Colon (tissue), 2 donors: Measurements from ENCODE around the gene NME9.
"Not testable (repeated sequence)": the region's sequence is repeated elsewhere in the genome, so short reads cannot be mapped to it uniquely, and the experiment has no call there.

Source experiments
- FAIRE-seq: peaks from 2 replicates; lab custom pipeline; 2012; peaks lifted over from hg19 to GRCh38; lab: Jason Lieb, UNC
- donor health status: control.
- donor health status: control.

Gene NME9, protein sequence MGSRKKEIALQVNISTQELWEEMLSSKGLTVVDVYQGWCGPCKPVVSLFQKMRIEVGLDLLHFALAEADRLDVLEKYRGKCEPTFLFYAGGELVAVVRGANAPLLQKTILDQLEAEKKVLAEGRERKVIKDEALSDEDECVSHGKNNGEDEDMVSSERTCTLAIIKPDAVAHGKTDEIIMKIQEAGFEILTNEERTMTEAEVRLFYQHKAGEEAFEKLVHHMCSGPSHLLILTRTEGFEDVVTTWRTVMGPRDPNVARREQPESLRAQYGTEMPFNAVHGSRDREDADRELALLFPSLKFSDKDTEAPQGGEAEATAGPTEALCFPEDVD

DNA sequence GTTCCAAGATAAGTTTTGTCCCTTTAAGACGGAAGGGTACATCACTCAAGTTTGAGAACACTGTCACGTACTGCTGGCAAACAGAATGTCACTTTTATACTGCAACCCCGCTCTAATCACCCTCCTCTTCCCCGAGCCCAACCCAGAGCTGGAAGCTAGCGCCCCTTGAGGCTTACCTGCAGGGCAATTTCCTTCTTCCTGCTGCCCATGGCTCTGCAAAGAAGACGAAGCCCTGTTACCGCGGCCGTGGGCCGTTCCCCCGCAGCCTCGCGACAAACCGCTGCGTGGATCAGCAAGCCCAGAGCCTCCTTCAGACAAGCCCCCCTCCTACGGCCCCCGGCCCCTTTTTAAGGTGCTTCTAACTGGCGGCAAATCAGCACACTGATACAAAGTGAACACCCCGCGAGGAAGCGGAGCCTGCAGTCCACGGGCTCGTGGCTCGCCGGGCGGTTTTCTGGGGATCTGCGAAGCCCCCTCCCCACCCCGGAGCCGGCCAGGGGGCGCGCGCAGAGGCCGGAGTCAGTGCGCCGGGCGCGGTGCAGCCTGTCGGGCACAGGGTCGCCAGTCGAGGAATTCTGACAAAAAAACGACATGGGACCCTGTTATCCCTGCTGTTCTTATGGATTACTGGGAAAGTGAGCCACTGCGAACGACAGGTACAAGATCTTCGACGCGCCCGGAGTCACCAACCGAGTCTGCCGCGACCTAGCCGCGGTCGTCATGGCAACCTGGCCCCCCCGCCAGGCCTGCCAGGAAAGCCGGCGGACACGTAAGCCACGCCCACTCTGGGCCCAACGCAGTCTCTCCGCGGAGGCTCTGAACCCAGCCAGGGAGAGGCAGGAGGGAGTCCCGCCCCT is at the start of gene NME9:
Gene NME9, minus strand, starts transcription at position 725 of the 857 bp plus-strand sequence. Its CDS starts 516 bp downstream, at position 209.
- FAIRE-seq = no peak

DNA sequence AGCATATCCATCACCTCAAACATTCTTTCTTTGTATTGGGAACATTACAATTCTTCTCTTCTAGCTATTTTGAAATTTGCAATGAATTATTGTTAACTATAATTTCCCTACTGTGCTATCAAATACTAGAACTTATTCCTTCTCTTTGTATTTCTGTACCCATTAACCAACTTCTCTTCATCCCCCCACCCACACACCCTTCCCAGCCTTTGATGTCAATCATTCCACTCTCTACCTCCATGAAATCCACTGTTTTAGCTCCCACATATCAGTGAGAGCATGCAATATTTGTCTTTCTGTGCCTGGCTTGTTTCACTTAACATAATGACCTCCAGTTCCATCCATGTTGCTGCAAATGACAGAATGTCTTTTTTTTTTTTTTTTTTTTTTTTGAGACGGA is 49.3 kb upstream of the NME9 start:
- FAIRE-seq = no peak

DNA sequence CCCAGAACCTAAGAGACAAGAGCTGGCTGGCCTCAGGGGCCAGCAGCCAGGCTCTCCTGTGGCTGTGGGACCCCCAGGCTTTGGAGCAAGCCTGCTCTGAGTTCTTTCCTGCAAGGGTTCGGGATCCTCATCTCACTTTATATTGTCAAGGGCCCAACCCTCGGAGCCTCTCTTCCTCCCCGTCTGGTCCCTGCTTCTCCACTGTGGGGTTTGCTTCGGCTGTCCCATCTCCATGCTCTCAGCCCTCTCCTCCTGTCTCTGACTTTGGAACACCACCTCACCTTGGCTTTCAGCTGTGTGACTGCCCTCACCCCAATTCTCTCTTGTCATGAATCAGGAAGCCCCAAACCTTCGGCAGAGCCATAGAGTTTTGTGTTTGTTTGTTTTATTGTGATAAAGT is 48.7 kb upstream of the NME9 start:
- FAIRE-seq = no peak

DNA sequence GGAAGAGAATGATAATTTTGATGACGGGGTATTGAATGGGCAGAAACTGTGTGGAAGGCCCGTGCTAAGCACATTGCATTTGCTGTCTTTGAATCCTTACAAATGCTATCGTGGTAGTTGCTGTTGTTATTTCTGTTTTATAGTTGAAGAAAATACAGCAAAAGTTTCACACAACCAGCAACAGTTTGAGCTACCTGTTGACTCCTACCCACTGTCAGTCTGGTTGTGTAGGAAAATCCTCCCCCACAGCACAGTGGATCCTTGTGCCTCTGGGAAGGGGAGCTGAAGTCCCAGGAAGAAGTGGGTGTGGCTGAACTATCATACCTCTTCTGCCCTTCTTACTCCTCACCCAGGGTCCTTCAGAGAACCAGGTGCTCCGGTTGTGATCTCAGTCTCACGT is 48.2 kb upstream of the NME9 start:
- no peak for FAIRE-seq

DNA sequence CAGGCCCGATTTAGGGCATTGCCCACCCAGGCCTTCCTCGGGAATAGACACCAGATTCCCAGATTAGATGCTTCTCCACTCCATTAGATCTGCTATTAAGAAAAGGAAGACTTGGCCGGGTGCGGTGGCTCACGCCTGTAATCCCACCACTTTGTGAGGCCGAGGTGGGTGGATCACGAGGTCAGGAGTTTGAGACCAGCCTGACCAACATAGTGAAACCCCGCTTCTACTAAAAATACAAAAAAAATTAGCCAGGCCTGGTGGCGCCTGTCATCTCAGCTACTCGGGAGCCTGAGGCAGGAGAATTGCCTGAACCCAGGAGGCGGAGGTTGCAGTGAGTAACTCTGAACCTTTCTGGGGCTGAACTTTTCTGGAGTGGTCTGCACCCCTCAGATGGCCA is 47.6 kb upstream of the NME9 start:
- not testable (repeated sequence) for FAIRE-seq

- FAIRE-seq = no peak
Observed at GRCh38 chr3:138376663-138377062, 47.0 kb upstream of the NME9 start.

DNA sequence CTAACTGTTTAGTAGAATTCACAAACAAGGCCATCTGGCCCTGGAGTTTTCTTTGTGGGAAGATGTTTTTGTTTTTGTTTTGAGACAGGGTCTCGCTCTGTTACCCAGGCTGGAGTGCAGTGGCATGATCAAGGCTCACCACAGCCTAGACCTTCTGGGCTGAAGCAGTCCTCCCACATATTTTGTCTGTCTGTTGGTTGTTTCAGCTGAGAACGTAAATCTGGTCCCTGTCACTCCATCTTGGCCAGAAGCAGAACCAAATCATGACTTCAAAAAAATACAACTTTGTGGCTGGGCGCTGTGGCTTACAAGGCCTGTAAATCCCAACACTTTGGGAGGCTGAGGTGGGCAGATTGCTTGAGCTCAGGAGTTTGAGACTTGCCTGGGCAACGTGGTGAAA is 45.8 kb upstream of the NME9 start:
- FAIRE-seq = no peak

- no peak for FAIRE-seq
Observed at GRCh38 chr3:138374573-138375134, 45.0 kb upstream of the NME9 start.

- FAIRE-seq = no peak
Observed at GRCh38 chr3:138373736-138374094, 44.1 kb upstream of the NME9 start.

DNA sequence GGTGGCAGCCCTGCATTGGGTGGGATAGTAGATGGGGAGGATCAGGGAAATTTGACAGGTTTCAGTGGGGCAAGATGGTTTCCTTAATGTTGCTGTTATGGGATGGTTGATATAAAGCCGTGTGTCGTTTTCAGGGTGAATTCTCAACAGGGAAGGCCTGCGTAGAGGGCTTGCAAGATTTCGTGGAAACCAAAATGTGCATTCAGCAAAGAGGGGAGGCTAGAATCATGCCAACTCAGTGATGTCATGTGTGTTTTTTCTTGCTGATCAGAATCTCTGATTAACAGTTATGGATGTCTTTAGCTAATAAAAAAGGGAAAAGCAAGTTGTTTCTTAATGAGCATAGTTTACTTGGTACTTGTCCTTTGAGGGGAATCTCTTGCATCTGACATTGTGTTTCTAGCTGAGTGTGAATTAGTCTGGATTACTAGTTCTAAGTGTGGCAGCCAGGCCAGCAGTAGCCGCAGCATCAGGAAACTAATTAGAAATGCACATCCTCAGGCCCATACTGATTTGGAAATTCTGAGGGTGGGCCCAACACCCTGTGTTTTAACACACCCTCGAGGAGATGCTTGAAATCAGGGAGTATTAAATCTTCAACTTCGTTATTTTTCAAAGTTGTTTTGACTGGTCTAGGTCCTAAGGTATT is 43.6 kb upstream of the NME9 start:
- no peak for FAIRE-seq

DNA sequence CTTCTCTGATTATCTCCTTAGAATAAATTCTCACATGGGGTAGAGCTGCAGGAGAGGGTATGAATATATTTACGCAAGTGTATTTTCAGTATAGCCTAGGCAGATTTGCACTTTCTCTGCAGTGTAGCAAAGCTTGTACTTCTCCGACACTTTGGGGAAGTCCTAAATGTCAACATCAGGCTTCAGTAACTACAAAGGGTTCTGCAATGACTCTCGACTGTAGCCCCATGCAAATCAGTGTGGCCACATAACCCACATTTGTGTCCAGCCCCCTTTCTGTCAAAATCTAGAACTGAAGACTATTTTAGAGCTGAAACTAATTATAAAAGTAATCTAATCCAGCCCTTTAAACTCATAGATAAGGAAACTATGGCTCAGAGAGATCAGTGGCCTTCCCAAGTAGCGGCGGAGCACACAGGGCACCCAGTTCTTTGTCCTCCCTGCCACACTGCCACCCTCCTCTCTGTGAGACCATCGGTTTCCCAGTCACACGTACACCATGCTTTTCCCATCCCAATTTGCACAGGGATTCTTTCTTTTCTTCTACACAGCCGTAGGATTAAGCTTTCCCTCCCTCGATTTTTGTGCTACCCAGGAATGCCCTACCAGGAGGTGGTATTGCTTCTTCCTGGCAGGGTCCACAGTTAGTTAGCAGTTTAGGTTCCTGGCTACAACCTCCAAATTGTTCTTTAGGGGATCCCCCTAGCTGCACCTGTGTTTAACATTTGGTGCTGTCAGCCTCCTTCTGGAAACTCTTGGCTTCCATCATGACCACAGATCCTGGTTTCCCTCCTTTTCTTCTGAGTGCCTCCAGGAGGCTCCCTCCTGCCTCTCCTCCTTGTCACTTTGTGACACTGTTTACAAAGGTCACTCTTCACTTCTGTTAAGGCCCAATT is 41.7 kb upstream of the NME9 start:
- no peak for FAIRE-seq

DNA sequence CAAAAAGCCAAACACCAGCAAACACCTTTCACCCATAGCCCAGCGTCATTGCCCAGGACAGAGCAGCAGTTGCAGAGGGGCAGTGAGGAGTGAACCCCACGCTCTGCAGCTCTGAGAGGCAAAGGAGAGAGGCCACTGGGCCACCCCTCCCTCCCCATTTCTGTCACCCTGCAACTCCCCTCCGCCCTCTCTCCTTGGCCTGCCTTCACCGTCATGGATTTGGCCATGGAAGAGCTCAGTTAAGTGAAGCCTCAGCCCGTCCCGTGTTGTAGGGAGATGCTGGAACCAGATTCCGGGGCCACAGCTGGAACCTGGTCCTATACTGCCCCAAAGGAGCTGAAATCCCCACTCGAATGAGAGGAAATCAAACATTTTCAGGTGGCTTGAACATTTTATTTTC is 40.7 kb upstream of the NME9 start:
- no peak for FAIRE-seq

- FAIRE-seq = no peak
Observed at GRCh38 chr3:138369151-138369900, 39.7 kb upstream of the NME9 start.

- no peak for FAIRE-seq
Observed at GRCh38 chr3:138367911-138368310, 38.3 kb upstream of the NME9 start.

DNA sequence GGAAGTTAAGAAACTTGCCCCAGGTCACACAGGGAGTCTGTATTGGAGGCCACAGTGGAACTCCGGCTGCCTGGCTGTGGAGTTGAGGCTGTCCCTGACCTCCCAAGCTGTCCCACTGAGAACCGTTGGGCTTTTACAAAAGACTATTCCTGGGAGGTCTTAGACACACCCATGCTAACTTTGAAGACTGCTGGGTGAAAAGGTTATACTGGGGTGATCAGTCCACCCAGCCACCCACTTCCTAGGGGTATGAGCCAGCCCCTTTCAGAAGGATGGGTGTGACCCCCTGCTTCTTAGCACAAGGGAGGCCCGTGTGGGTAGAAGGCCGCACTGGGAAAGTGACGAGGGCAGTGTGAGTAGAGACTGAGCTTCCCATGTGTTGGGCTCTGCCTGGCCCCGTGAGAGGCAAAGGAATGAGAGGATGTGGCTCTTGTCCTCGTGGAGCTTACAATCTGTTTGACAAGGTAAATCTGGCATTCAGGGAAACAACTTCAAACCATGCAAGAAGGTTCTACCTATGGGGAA is 37.7 kb upstream of the NME9 start:
- no peak for FAIRE-seq

DNA sequence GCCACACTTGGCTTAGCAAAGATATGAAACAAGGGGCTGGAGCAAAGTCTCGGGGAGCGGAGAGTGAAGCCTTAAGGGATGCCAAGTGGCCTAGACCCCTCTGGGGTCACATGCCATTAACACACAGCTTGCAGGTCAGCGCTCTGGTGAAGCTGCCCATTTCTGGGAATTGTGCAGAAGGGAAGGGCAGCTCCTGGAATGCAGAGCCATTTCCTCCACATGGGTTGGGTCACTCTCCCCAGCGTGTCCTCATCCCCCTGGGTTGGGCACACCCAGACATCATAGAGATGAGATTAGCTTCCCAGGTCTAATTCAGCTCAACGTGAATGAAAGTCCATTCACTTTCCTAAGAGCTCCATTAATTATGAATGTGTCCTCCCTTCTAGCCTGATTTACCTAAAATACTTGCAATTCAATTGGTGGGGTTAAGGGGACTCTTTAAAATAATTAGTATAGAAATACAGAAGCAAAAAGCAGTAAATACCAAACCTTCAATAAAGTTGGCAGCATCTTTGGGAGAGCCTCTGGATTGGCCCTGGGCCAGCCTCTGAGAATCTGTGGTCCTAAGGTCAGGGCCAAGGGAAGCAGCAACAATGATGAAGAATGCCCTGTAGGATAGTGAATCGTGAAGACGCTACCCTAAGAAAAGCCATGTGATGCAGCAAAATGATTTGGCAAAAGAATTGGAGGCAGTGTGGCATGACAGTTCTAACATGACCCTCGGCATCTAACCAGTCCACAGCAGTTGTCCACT is 36.5 kb upstream of the NME9 start:
- FAIRE-seq = no peak

DNA sequence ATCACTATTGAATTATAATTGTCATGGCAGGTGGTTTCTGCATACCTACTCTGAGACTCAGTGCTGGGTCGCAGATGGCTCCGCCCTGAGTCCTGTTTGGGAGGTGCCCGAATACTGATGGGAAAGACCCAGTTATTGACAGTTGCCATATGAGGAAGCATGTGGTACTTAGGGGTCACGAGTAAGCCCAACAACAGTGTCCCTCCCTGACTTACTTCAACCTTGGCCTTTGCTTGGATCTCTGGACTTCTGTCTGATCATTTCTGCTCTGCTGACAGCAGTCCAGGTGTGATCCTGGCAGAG is 35.6 kb upstream of the NME9 start:
- FAIRE-seq = no peak

DNA sequence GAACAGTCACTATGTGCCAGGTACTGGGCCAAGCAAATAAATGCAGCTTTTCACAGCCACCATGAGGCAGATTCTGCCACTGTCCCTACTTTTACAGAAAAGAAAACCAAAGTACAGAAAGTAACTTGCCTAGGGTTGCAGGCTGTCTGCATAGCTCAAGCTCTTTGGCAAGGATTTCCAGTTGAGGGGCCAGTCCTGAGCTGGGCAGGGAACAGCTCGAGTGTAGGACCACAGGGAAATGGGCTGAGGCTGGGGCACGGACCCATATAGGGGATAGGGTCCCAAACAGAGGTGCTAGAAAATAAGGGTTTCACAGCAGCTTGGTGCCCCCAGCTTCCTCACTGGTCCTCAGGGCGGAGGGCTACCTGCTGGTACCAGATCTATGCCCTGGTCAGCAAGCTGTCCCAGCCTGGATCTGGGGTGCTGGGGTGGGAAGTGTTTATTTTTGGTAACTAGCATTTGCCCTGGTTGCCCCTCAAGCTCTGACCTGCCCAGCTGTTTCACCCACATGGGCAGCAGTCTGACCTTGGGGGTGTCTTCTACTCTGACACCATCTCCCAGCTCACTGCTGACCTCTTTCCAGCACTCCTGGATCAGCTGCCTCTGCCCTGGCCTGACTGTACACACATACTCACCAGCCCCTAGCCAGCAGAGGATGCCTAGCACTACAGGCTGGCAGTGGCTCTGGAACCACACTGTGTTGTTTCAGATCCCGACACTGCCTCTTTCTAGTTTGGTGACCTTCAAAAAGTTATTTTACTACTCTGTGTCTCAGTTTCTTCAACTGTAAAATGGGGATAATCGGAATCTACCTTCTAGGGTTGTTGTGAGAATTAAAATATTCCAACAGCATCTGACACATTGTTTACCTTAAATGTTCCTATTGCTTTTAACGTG is 35.0 kb upstream of the NME9 start:
- FAIRE-seq = no peak

GRCh38 chr3:138363322-138363721 is 33.7 kb upstream of the NME9 start:
- no peak for FAIRE-seq
